Measurements from ENCODE around the gene RECQL5.

The RECQL5 gene

DNA sequence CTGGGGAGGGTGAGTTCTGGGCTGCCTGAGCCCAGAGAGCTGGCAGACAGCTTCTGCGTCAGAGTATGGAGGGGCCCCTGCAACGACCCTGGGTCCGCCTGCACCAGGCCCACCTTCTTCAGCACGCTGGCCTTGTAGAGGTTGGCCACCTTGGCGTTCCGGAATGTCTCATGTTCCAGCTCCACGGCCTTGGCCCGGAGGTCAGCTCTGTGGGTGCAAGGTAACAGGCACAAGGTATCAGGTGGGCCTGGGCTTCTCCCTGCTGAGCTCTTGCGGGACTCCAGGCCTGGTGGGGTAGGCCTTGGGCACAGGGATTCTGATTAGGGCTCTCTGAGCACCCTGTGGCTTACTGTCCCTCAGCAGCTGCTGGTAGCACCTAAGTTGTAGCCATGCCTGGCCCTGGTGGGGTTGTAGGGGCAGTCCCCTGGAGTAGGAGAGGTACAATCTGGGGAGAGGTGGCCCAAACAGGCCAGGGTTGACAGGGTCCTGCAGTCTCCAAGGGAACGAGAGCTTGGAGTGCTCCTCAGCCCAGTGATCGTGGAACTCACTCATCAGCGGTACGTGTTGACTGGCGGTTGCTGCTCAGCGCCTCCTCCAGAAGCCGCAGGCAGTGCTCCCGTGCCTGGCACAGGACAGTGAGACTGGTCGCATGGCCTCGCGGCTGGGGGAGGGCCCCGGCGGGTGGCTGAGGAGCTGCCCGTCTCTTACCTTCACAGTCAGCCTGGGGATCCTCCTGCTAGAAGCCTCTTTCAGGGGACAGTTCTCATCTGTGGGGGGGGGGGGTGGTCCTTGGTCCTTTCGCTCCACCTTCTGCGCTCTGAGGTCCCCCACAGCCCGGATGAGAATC is 36.7 kb downstream of the RECQL5 start:
- Histone ChIP-seq H3K4me2 (ENCODE audit: low read length, poor library complexity, severe bottlenecking) (no peak overlapping the region), H3K18ac (ENCODE audit: low read depth in 1 of 2, low read length in 2 of 2) (no peak overlapping the region), H2BK15ac (ENCODE audit: low read depth, poor library complexity, severe bottlenecking) (no peak overlapping the region), H3K23ac (ENCODE audit: low read length in 2 of 2) (no peak overlapping the region), H3K9ac (ENCODE audit: low read length) (no peak overlapping the region), H2BK120ac (ENCODE audit: low read depth, low read length) (no peak overlapping the region), H3K79me1 (replicated peaks; ENCODE audit: low read length, poor library complexity, severe bottlenecking) (no peaks in the 10 kb centered on the region), H3K14ac (ENCODE audit: low read length in 2 of 2) (no peak overlapping the region), H3K9me3 (ENCODE audit: control insufficient read depth, low read length) (no peaks in the 10 kb centered on the region), H2BK5ac (ENCODE audit: low read depth, low read length, poor library complexity, severe bottlenecking) (no peak overlapping the region), H3K4me3 (ENCODE audit: insufficient read depth in 1 of 2, low read depth in 1 of 2, low read length in 2 of 2) (no peak overlapping the region), H2AFZ (ENCODE audit: low read depth, low read length) (no peak overlapping the region), H4K8ac (ENCODE audit: low read length) (no peak overlapping the region), H2AK5ac (ENCODE audit: low read length, severe bottlenecking) (no peak overlapping the region), H3K4me1 (ENCODE audit: control insufficient read depth, insufficient read depth, low read depth, low read length) (peaks cover 33% of the 10 kb centered on the region), H3K27me3 (ENCODE audit: control insufficient read depth in 1 of 2, insufficient read depth in 1 of 2, low read length in 2 of 2) (no peaks in the 10 kb centered on the region), H4K91ac (ENCODE audit: low read length) (no peak overlapping the region), H3K4ac (ENCODE audit: low read depth in 1 of 2, low read length in 2 of 2) (no peak overlapping the region), H2BK12ac (ENCODE audit: low read length in 2 of 2) (no peak overlapping the region), H3K36me3 (ENCODE audit: control insufficient read depth in 1 of 2, insufficient read depth in 2 of 2, low read depth in 1 of 2, low read length in 2 of 2) (peaks cover 4 to 48% of the 10 kb centered on the region in 2 experiments), H3K27ac (ENCODE audit: low read length, poor library complexity, severe bottlenecking) (no peak overlapping the region)
- 92% methylated on average over 25 of the region's 26 CpGs for WGBS
- no peak for DNase-seq

DNA sequence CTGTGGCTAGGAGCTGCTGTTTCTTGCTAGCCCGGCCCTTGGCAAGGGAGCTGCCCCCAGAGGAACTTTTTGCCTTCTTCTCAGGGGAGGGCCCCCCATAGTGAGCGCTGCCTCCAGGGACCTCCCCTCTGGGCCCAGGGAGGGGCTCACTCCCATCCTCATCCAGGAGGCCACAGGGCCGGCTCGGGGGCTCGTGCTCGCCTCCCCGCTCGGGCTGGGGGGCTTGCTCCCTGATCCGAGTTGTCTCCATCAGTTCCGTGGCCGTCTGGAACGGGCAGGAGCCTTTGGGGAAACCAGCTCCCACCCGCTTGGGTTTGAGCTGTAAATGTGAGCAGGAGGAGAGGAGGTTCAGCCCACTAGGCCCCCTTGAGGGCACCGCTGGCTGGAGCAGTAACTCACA is 37.8 kb downstream of the RECQL5 start:
- H3K36me3 ChIP-seq (ENCODE audit: control insufficient read depth in 1 of 2, insufficient read depth in 2 of 2, low read depth in 1 of 2, low read length in 2 of 2): peaks cover 4 to 47% of the 10 kb centered on the region in 2 experiments
- peaks cover 22% of the 10 kb centered on the region for H3K4me1 ChIP-seq (ENCODE audit: control insufficient read depth, insufficient read depth, low read depth, low read length)
- no peak overlapping the region for H4K91ac ChIP-seq (ENCODE audit: low read length)
- no peaks in the 10 kb centered on the region for H3K27me3 ChIP-seq (ENCODE audit: control insufficient read depth in 1 of 2, insufficient read depth in 1 of 2, low read length in 2 of 2)
- H3K14ac ChIP-seq (ENCODE audit: low read length in 2 of 2): no peak overlapping the region
- H3K4ac ChIP-seq (ENCODE audit: low read depth in 1 of 2, low read length in 2 of 2): no peak overlapping the region
- H2BK5ac ChIP-seq (ENCODE audit: low read depth, low read length, poor library complexity, severe bottlenecking): no peak overlapping the region
- no peak overlapping the region for H3K9ac ChIP-seq (ENCODE audit: low read length)
- H3K27ac ChIP-seq (ENCODE audit: low read length, poor library complexity, severe bottlenecking): no peak overlapping the region
- H2AFZ ChIP-seq (ENCODE audit: low read depth, low read length): no peak overlapping the region
- 91% methylated on average over 14 of the region's 14 CpGs for WGBS
- no peaks in the 10 kb centered on the region for H3K79me1 ChIP-seq (replicated peaks; ENCODE audit: low read length, poor library complexity, severe bottlenecking)
- no peaks in the 10 kb centered on the region for H3K9me3 ChIP-seq (ENCODE audit: control insufficient read depth, low read length)
- H3K4me2 ChIP-seq (ENCODE audit: low read length, poor library complexity, severe bottlenecking): no peak overlapping the region
- H4K8ac ChIP-seq (ENCODE audit: low read length): no peak overlapping the region
- H3K4me3 ChIP-seq (ENCODE audit: insufficient read depth in 1 of 2, low read depth in 1 of 2, low read length in 2 of 2): no peak overlapping the region
- H2BK12ac ChIP-seq (ENCODE audit: low read length in 2 of 2): no peak overlapping the region
- no peak overlapping the region for H2BK15ac ChIP-seq (ENCODE audit: low read depth, poor library complexity, severe bottlenecking)
- H2AK5ac ChIP-seq (ENCODE audit: low read length, severe bottlenecking): no peak overlapping the region
- H2BK120ac ChIP-seq (ENCODE audit: low read depth, low read length): no peak overlapping the region
- no peak overlapping the region for H3K18ac ChIP-seq (ENCODE audit: low read depth in 1 of 2, low read length in 2 of 2)
- H3K23ac ChIP-seq (ENCODE audit: low read length in 2 of 2): no peak overlapping the region
- DNase-seq: no peak

DNA sequence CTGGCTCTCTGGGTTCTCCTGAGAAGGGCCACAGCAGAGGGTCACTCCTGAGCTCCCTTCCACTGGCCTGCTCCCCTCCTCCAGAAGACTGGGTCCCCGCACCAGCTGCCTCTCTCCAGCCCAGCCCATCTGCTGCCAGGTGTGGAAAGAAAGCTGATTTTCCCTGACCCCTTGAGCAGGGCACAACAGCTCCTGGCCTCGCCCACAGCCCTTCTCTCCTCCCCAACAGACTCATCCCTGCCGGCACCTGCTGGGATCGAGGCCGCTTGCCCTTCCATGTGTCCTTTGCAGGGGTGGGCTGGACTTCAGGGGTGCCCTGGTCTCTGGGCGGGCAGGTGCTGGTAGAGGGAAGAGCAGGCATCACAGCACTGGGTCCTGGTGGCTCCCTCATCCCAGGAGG is 38.5 kb downstream of the RECQL5 start:
- H2AFZ ChIP-seq (ENCODE audit: low read depth, low read length): no peak overlapping the region
- H2BK5ac ChIP-seq (ENCODE audit: low read depth, low read length, poor library complexity, severe bottlenecking): no peak overlapping the region
- H4K91ac ChIP-seq (ENCODE audit: low read length): no peak overlapping the region
- H2AK5ac ChIP-seq (ENCODE audit: low read length, severe bottlenecking): no peak overlapping the region
- no peak overlapping the region for H3K4me2 ChIP-seq (ENCODE audit: low read length, poor library complexity, severe bottlenecking)
- no peak overlapping the region for H2BK15ac ChIP-seq (ENCODE audit: low read depth, poor library complexity, severe bottlenecking)
- peaks cover 4 to 47% of the 10 kb centered on the region in 2 experiments for H3K36me3 ChIP-seq (ENCODE audit: control insufficient read depth in 1 of 2, insufficient read depth in 2 of 2, low read depth in 1 of 2, low read length in 2 of 2)
- 96% methylated on average over 6 of the region's 6 CpGs for WGBS
- H3K27ac ChIP-seq (ENCODE audit: low read length, poor library complexity, severe bottlenecking): no peak overlapping the region
- H3K4me1 ChIP-seq (ENCODE audit: control insufficient read depth, insufficient read depth, low read depth, low read length): peaks cover 22% of the 10 kb centered on the region
- H3K4ac ChIP-seq (ENCODE audit: low read depth in 1 of 2, low read length in 2 of 2): no peak overlapping the region
- no peak overlapping the region for H2BK120ac ChIP-seq (ENCODE audit: low read depth, low read length)
- no peak overlapping the region for H3K14ac ChIP-seq (ENCODE audit: low read length in 2 of 2)
- H3K79me1 ChIP-seq (replicated peaks; ENCODE audit: low read length, poor library complexity, severe bottlenecking): no peaks in the 10 kb centered on the region
- no peak overlapping the region for H3K23ac ChIP-seq (ENCODE audit: low read length in 2 of 2)
- no peak overlapping the region for H3K18ac ChIP-seq (ENCODE audit: low read depth in 1 of 2, low read length in 2 of 2)
- no peaks in the 10 kb centered on the region for H3K27me3 ChIP-seq (ENCODE audit: control insufficient read depth in 1 of 2, insufficient read depth in 1 of 2, low read length in 2 of 2)
- no peak overlapping the region for H3K9ac ChIP-seq (ENCODE audit: low read length)
- H3K9me3 ChIP-seq (ENCODE audit: control insufficient read depth, low read length): no peaks in the 10 kb centered on the region
- H3K4me3 ChIP-seq (ENCODE audit: insufficient read depth in 1 of 2, low read depth in 1 of 2, low read length in 2 of 2): no peak overlapping the region
- H2BK12ac ChIP-seq (ENCODE audit: low read length in 2 of 2): no peak overlapping the region
- no peak for DNase-seq
- no peak overlapping the region for H4K8ac ChIP-seq (ENCODE audit: low read length)

DNA sequence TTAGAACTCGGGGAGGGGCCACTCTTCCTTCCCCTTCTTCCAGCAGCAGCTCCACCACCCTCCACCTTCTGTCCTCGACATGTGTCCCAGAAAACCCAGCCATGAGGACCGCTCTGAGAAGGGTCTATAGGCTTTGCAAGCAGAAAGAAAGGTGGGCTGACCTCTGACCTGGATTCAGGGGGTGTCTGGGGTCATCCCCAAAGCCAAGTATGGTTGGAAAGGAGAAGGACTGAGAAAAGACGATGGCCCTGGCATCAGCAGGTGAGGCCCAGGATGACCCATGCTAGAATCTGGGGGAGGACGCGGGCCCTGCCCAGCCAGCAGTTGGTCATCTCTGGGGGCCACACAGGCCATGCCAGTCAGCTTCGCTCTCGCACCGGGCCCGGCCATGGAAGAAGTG is 39.9 kb downstream of the RECQL5 start:
- Histone ChIP-seq H2AK5ac (ENCODE audit: low read length, severe bottlenecking) (no peak overlapping the region), H3K4me1 (ENCODE audit: control insufficient read depth, insufficient read depth, low read depth, low read length) (peaks cover 15% of the 10 kb centered on the region), H3K4ac (ENCODE audit: low read depth in 1 of 2, low read length in 2 of 2) (no peak overlapping the region), H2BK5ac (ENCODE audit: low read depth, low read length, poor library complexity, severe bottlenecking) (no peak overlapping the region), H2AFZ (ENCODE audit: low read depth, low read length) (no peak overlapping the region), H2BK120ac (ENCODE audit: low read depth, low read length) (no peak overlapping the region), H3K4me3 (ENCODE audit: insufficient read depth in 1 of 2, low read depth in 1 of 2, low read length in 2 of 2) (no peak overlapping the region), H4K8ac (ENCODE audit: low read length) (no peak overlapping the region), H2BK15ac (ENCODE audit: low read depth, poor library complexity, severe bottlenecking) (no peak overlapping the region), H3K18ac (ENCODE audit: low read depth in 1 of 2, low read length in 2 of 2) (no peak overlapping the region), H3K27me3 (ENCODE audit: control insufficient read depth in 1 of 2, insufficient read depth in 1 of 2, low read length in 2 of 2) (peaks cover 2 to 6% of the 10 kb centered on the region in 2 experiments), H3K9ac (ENCODE audit: low read length) (no peak overlapping the region), H4K91ac (ENCODE audit: low read length) (no peak overlapping the region), H2BK12ac (ENCODE audit: low read length in 2 of 2) (no peak overlapping the region), H3K14ac (ENCODE audit: low read length in 2 of 2) (no peak overlapping the region), H3K23ac (ENCODE audit: low read length in 2 of 2) (no peak overlapping the region), H3K4me2 (ENCODE audit: low read length, poor library complexity, severe bottlenecking) (no peak overlapping the region), H3K36me3 (ENCODE audit: control insufficient read depth in 1 of 2, insufficient read depth in 2 of 2, low read depth in 1 of 2, low read length in 2 of 2) (peaks cover 4 to 47% of the 10 kb centered on the region in 2 experiments), H3K79me1 (replicated peaks; ENCODE audit: low read length, poor library complexity, severe bottlenecking) (no peaks in the 10 kb centered on the region), H3K9me3 (ENCODE audit: control insufficient read depth, low read length) (no peaks in the 10 kb centered on the region), H3K27ac (ENCODE audit: low read length, poor library complexity, severe bottlenecking) (no peak overlapping the region)
- 91% methylated on average over 8 of the region's 10 CpGs for WGBS
- no peak for DNase-seq
